ENCODE results near the gene MBL2. TPM values are rescaled to one million over a fixed set of nuclear protein-coding genes. Genes with fewer than 3 reads are reported as not detected.

Gene MBL2
- total RNA-seq, 1 donor from 2014 or later: not detected

GRCh38 chr10:52785418-52785817 lies 12.8 kb upstream of the MBL2 start:
- ChIA-PET CTCF (no interaction called here), POLR2A (no interaction called here)
- Mint-ChIP-seq H3K4me3 (no peak overlapping the region), H3K27ac (no peak overlapping the region), H3K36me3 (ENCODE audit: low read depth) (no peaks in the 10 kb centered on the region), H3K27me3 (no peaks in the 10 kb centered on the region), H3K9me3 (no peaks in the 10 kb centered on the region), H3K4me1 (no peaks in the 10 kb centered on the region)
- TF ChIP-seq, protein P1, sequence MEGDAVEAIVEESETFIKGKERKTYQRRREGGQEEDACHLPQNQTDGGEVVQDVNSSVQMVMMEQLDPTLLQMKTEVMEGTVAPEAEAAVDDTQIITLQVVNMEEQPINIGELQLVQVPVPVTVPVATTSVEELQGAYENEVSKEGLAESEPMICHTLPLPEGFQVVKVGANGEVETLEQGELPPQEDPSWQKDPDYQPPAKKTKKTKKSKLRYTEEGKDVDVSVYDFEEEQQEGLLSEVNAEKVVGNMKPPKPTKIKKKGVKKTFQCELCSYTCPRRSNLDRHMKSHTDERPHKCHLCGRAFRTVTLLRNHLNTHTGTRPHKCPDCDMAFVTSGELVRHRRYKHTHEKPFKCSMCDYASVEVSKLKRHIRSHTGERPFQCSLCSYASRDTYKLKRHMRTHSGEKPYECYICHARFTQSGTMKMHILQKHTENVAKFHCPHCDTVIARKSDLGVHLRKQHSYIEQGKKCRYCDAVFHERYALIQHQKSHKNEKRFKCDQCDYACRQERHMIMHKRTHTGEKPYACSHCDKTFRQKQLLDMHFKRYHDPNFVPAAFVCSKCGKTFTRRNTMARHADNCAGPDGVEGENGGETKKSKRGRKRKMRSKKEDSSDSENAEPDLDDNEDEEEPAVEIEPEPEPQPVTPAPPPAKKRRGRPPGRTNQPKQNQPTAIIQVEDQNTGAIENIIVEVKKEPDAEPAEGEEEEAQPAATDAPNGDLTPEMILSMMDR (IDR thresholded peaks at IDR 0.05): no peak
- DNase-seq (no peak), ATAC-seq (ENCODE audit: low read depth) (no peak)
- intact Hi-C loops (cut with micrococcal nuclease): no loop called here

DNA sequence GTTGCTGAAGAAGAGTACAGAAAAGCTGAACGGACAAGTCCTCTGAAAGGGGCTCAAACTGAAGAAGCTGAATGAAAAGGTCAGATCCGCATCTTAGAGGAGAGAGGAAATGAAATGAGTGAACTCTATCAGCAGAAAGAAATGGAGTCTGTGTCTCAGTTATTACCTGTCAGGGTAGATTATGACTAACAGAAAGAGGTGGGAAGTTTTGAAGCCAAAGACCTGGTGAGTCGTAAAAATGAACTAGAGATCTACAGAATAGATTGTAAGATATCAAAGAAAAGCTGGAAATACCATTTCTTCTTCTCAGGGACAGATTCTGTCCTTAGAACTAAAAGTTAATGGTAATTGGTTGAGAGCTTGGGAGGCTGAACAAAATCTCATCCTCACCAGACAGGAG lies 11.1 kb upstream of the MBL2 start:
- ChIA-PET CTCF (no interaction called here), POLR2A (no interaction called here)
- TF ChIP-seq, protein P1 (IDR thresholded peaks at IDR 0.05): no peak

GRCh38 chr10:52782554-52782953 lies 10.0 kb upstream of the MBL2 start:
- H3K27ac Mint-ChIP-seq: no peak overlapping the region
- ATAC-seq (ENCODE audit: low read depth) (no peak), DNase-seq (no peak)
- ChIA-PET CTCF (no interaction called here), POLR2A (no interaction called here)
- TF ChIP-seq, protein P1 (IDR thresholded peaks at IDR 0.05): no peak
- no peak overlapping the region for H3K4me3 Mint-ChIP-seq
- intact Hi-C loops (cut with micrococcal nuclease): no loop called here
- no peaks in the 10 kb centered on the region for H3K36me3 Mint-ChIP-seq (ENCODE audit: low read depth)
- no peaks in the 10 kb centered on the region for H3K27me3 Mint-ChIP-seq
- H3K4me1 Mint-ChIP-seq: no peaks in the 10 kb centered on the region
- H3K9me3 Mint-ChIP-seq: no peaks in the 10 kb centered on the region

More for the DNA sequence above, 11.1 kb upstream of the MBL2 start:
- Mint-ChIP-seq H3K36me3 (ENCODE audit: low read depth) (no peaks in the 10 kb centered on the region), H3K9me3 (no peaks in the 10 kb centered on the region), H3K27me3 (no peaks in the 10 kb centered on the region), H3K27ac (no peak overlapping the region), H3K4me1 (no peaks in the 10 kb centered on the region), H3K4me3 (no peak overlapping the region)
- no peak for ATAC-seq (ENCODE audit: low read depth)
- no peak for DNase-seq
- intact Hi-C loops (cut with micrococcal nuclease): no loop called here

DNA sequence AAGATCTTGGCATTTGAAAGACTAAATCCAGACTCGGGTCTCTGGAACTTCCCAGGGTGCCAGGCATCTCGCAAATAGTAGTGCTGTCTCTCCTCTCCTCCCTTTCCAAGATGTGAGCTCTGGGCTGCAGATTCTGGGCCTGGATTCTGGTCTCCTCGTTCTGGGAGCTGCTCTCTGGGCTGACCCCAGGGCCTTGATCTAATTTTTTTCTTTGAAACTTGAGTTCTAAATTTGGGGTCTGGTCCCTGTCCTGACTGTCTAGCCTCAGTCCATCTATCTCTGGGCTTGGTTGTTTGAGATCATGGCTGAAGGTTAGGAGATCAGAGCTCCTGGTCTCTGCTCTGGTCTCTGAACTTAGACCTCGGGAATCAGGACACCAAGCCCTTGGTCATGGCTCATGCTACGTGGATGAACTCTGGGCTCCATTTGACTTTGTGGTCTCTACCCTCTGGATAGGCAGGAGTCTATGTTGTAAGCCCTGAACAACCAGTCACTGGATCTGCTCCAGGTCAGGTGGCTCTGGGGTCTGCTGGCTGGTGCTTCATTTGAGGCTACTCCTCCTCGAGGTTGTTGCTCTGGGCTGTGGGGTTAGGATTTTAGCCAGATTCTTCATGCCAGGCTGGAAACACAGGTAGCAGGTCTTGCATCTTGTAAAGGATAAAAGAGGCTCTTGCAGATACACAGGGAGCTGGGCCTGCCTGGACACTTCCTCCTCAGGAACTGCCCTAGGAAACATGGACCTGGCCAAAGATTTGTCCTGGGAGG lies 8.0 kb upstream of the MBL2 start:
- intact Hi-C loops (cut with micrococcal nuclease): loop anchor here (1.0 kb wide), 3 partner anchors 39 to 472 kb away; no protein-coding TSS in a partner anchor

More for the DNA sequence above, 8.0 kb upstream of the MBL2 start:
- CTCF ChIA-PET: interaction anchor here (0.8 to 1.2 kb wide), 2 partner anchors 39 to 136 kb away, joined by 3 to 4 read pairs; no protein-coding TSS in a partner anchor
- Mint-ChIP-seq H3K36me3 (ENCODE audit: low read depth) (no peaks in the 10 kb centered on the region), H3K4me3 (no peak overlapping the region), H3K27me3 (no peaks in the 10 kb centered on the region), H3K9me3 (no peaks in the 10 kb centered on the region), H3K27ac (no peak overlapping the region), H3K4me1 (no peaks in the 10 kb centered on the region)
- POLR2A ChIA-PET: no interaction called here
- ATAC-seq (ENCODE audit: low read depth) (no peak), DNase-seq (no peak)
- TF ChIP-seq, protein P1 (IDR thresholded peaks at IDR 0.05): no peak
